Stimulated activated naive CD8-positive, alpha-beta T cell treated with anti-CD3 and anti-CD28 coated beads, Interleukin-15, Interleukin-2, amounts not matched to agents 100 U/mL and 50 U/mL, for 24 hours (primary cell): ENCODE results near the gene TRERF1.

Experiments
- ATAC-seq: fragments of 150-1000 bp; cut with Tn5 transposase; one replicate; pipeline ENCODE4 v1.10.0; 2021
- DNase-seq: peaks from one replicate; pipeline ENCODE4 v3.0.0; 2021

The TRERF1 gene

GRCh38 chr6:42190554-42191183 lies 261.1 kb downstream of the TRERF1 start:
- DNase-seq (no peak), ATAC-seq (no peak)

- DNase-seq (no peak), ATAC-seq (no peak)
Measured at GRCh38 chr6:42188406-42188805, 263.3 kb downstream of the TRERF1 start.

GRCh38 chr6:42185597-42185996 lies 266.1 kb downstream of the TRERF1 start:
- no peak for ATAC-seq
- DNase-seq = no peak

- ATAC-seq (no peak), DNase-seq (no peak)
Measured at GRCh38 chr6:42184475-42184874, 267.3 kb downstream of the TRERF1 start.

- ATAC-seq (no peak), DNase-seq (no peak)
Measured at GRCh38 chr6:42182101-42182500, 269.6 kb downstream of the TRERF1 start.

GRCh38 chr6:42179945-42180313 lies 271.8 kb downstream of the TRERF1 start:
- ATAC-seq (peak; percentile 87), DNase-seq (peak; percentile 37)

GRCh38 chr6:42179261-42179944 lies 272.3 kb downstream of the TRERF1 start:
- ATAC-seq = no peak

GRCh38 chr6:42177514-42178364 lies 274.0 kb downstream of the TRERF1 start:
- DNase-seq = peak; percentile 43
- ATAC-seq = no peak

More at GRCh38 chr6:42179261-42179944, 272.3 kb downstream of the TRERF1 start:
- no peak for DNase-seq

GRCh38 chr6:42176981-42177380 lies 274.7 kb downstream of the TRERF1 start:
- DNase-seq (no peak), ATAC-seq (no peak)

GRCh38 chr6:42175860-42176259 lies 275.9 kb downstream of the TRERF1 start:
- DNase-seq (no peak), ATAC-seq (no peak)
